GM12801 (cell line): Measurements from ENCODE around the gene NRXN2.

ENCODE experiments used
- TF ChIP-seq, protein P1 (sequence below): IDR thresholded peaks from one replicate; pipeline ENCODE4 v1.5.1; 2011; ENCODE audit warnings: control low read depth; ENCODE audit not compliant: insufficient read length; ENCODE audit errors: extremely low read depth

Gene NRXN2

GRCh38 chr11:64619811-64620380 lies 103.1 kb downstream of the NRXN2 start:
- TF ChIP-seq, protein P1, sequence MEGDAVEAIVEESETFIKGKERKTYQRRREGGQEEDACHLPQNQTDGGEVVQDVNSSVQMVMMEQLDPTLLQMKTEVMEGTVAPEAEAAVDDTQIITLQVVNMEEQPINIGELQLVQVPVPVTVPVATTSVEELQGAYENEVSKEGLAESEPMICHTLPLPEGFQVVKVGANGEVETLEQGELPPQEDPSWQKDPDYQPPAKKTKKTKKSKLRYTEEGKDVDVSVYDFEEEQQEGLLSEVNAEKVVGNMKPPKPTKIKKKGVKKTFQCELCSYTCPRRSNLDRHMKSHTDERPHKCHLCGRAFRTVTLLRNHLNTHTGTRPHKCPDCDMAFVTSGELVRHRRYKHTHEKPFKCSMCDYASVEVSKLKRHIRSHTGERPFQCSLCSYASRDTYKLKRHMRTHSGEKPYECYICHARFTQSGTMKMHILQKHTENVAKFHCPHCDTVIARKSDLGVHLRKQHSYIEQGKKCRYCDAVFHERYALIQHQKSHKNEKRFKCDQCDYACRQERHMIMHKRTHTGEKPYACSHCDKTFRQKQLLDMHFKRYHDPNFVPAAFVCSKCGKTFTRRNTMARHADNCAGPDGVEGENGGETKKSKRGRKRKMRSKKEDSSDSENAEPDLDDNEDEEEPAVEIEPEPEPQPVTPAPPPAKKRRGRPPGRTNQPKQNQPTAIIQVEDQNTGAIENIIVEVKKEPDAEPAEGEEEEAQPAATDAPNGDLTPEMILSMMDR = no peak

- TF ChIP-seq, protein P1 = no peak
Observed at GRCh38 chr11:64619196-64619595, 103.8 kb downstream of the NRXN2 start.

- TF ChIP-seq, protein P1 = no peak
Observed at GRCh38 chr11:64616817-64617216, 106.2 kb downstream of the NRXN2 start.

GRCh38 chr11:64614917-64615316 lies 108.1 kb downstream of the NRXN2 start:
- TF ChIP-seq, protein P1 = no peak

DNA sequence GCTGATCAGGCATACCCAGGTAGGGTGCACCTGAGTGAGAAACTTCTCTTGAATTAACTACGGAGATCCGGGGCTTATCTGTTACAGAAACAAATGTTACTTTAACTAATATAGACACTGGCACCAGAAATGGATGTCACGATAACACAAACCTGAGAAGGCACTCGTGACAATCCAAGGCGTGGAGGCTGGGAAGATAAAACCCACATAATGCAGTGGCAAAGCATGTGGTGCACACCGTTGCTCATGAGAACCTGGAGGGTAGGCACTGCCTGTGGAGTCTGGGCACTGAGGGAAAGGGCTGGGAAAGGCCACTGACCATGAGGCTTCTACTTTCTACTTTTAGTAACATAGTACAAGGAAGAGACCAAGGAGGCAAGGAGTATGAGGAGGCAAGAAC lies 109.3 kb downstream of the NRXN2 start:
- TF ChIP-seq, protein P1 = no peak

GRCh38 chr11:64611869-64612646 lies 110.9 kb downstream of the NRXN2 start:
- TF ChIP-seq, protein P1 = no peak

- TF ChIP-seq, protein P1 = no peak
Observed at GRCh38 chr11:64611176-64611575, 111.8 kb downstream of the NRXN2 start.
